Pancreas (tissue), 10 donors: ENCODE measurements around the gene MYOZ3. TPM values are rescaled to one million over a fixed set of nuclear protein-coding genes. Genes with fewer than 3 reads are reported as not detected.

Experiments
- ATAC-seq, 4 donors: fragments of 200-7000 bp; cut with Tn5 transposase; one replicate each; pipeline versions ENCODE4 v1.8.0 to v1.9.1; 2020; ENCODE audit warnings: mild to moderate bottlenecking in 4 of 4, moderate library complexity in 4 of 4
- DNase-seq, 6 donors: peaks; one replicate each; pipeline ENCODE4 v3.0.0-alpha.2; 2020
- FAIRE-seq: peaks from 2 replicates; lab custom pipeline; 2012; peaks lifted over from hg19 to GRCh38; lab: Jason Lieb, UNC
- H3K27ac ChIP-seq, 4 donors: fragments of 200-600 bp; sonication (generic); 1 replicate in 3 of 4; 2 replicates in 1 of 4; pipeline versions ENCODE4 v1.5.0 to v1.8.0; 2020
- H3K27me3 ChIP-seq, 4 donors: fragments of 200-600 bp; one replicate each; pipeline ENCODE4 v1.8.0; 2021
- H3K36me3 ChIP-seq, 3 donors: fragments of 200-600 bp; sonication (generic) in 1 of 3; one replicate each; pipeline versions ENCODE4 v1.5.0 to v1.8.0; 2020 to 2021
- H3K4me1 ChIP-seq, 3 donors: fragments of 200-600 bp; one replicate each; pipeline ENCODE4 v1.8.0; 2021
- H3K4me3 ChIP-seq, 4 donors: fragments of 200-600 bp; sonication (generic) in 2 of 4; one replicate each; pipeline versions ENCODE4 v1.5.0 to v1.8.0; 2020 to 2021
- H3K9me3 ChIP-seq, 4 donors: fragments of 200-600 bp; one replicate each; pipeline ENCODE4 v1.8.0; 2021
- CTCF ChIP-seq, 4 donors: fragments of 200-600 bp; sonication (generic) in 3 of 4; IDR thresholded peaks; one replicate each; pipeline versions ENCODE4 v1.5.0 to v1.8.0; 2021; ENCODE audit warnings: antibody characterized with exemption in 4 of 4
- WGBS, 2 donors: extraction: QIAGEN DNeasy Blood & Tissue Kit; methylation state at CpG; one replicate each; pipeline ENCODE4 v1.1.7; 2013; 5-methylcytosine and 5-hydroxymethylcytosine counted together
- intact Hi-C, 3 donors: fragments of 100-400 bp; cut with DNase I; formaldehyde crosslinking; loops; one replicate each; pipeline versions ENCODE4 v1.11.1 to v1.14.2; 2022
- polyA plus RNA-seq, 2 donors: library from polyadenylated mRNA; stranded (reverse); fragments of 200-250 nt; gene quantifications; one replicate each; pipeline ENCODE4 v1.2.3, GENCODE V29; 2013
- total RNA-seq, 6 donors: library from RNA; stranded (reverse); fragmentation: NEBNext Ultra II Directional in 4 of 6; extraction: Animal tissue kit (Norgen Biotek cat#: 25700) in 4 of 6; gene quantifications; one replicate each; pipeline versions ENCODE4 v1.2.1 to v1.2.4, GENCODE V29; 2021 to 2023
- donor health status: healthy with polysubstance abuse.
- donor health status: DM: no; HTN: no; CAD: no; lungs with moderate emphysema.
- donor health status: DM: no; HTN: no; CAD: no.
- donor health status: control.
- donor health status: control.
- donor health status: Bipolar disorder and iron deficiency.
- donor health status: DM: yes; HTN: yes; CAD: no.
- donor health status: DM: no; HTN: no; CAD: no.
- donor health status: DM: no; HTN: no; CAD: no.
- donor health status: DM: yes; HTN: yes; CAD: no.

MYOZ3 gene
- total and polyA plus RNA-seq, 8 donors: 0.05 to 0.50 (median 0.28) TPM; not detected in 1

DNA sequence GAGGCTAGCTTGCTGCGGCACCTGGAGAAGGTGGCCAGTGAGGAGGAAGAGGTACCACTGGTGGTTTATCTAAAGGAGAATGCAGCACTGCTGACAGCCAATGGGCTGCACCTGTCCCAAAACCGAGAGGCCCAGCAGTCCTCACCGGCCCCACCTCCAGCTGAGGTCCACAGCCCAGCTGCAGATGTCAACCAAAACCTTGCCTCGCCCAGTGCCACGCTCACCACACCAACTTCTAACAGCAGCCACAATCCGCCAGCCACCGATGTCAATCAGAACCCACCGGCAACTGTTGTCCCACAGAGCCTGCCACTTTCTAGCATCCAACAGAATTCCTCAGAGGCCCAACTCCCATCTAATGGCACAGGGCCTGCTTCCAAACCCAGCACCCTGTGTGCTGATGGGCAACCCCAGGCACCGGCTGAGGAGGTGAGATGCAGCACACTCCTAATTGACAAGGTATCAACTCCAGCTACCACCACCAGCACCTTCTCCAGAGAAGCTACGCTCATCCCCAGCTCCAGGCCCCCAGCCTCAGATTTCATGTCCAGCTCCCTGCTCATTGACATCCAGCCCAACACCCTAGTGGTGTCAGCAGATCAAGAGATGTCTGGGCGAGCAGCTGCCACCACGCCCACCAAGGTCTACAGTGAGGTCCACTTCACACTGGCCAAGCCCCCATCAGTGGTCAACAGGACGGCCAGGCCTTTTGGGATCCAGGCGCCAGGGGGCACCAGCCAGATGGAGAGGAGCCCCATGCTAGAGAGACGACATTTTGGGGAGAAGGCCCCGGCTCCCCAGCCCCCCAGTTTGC is 12.6 kb upstream of the MYOZ3 start:
- Histone ChIP-seq H3K9me3 (no peaks in the 10 kb centered on the region), H3K27me3 (no peaks in the 10 kb centered on the region), H3K27ac (peak overlapping the region in 1 of 4 donors; percentile 33), H3K4me3 (no peak overlapping the region), H3K36me3 (peaks cover 0 to 20% (median 0%) of the 10 kb centered on the region in 3 donors), H3K4me1 (peaks cover 13 to 17% (median 16%) of the 10 kb centered on the region in 3 donors)
- FAIRE-seq (no peak), ATAC-seq (no peak), DNase-seq (peak in 1 of 6 donors; percentile 50)
- TF ChIP-seq CTCF (IDR thresholded peaks at IDR 0.05): no peak
- 93 to 94% methylated on average over 16 of the region's 16 CpGs for WGBS, 2 donors
- intact Hi-C loops: no loop called here

DNA sequence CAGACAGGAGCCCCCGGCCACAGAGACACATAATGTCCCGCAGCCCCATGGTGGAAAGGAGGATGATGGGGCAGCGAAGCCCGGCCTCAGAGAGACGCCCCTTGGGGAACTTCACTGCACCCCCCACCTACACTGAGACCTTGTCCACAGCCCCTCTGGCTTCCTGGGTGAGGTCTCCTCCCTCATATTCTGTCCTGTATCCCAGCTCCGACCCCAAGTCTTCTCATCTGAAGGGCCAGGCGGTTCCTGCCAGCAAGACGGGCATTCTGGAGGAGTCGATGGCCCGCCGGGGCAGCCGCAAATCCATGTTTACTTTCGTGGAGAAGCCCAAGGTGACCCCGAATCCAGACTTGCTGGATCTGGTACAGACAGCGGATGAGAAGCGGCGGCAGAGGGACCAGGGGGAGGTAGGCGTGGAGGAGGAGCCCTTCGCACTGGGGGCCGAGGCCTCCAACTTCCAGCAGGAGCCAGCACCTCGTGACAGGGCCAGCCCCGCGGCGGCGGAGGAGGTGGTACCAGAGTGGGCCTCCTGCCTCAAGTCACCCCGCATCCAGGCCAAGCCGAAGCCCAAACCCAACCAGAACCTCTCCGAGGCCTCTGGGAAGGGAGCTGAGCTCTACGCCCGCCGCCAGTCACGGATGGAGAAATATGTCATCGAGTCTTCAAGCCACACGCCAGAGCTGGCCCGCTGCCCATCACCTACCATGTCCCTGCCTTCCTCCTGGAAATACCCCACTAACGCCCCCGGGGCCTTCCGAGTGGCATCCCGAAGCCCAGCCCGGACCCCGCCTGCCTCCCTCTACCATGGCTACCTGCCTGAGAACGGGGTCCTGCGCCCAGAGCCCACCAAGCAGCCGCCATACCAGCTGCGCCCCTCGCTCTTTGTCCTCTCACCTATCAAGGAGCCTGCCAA is 11.7 kb upstream of the MYOZ3 start:
- Histone ChIP-seq H3K27ac (no peak overlapping the region), H3K4me1 (peaks cover 8 to 11% (median 11%) of the 10 kb centered on the region in 3 donors), H3K36me3 (peaks cover 0 to 20% (median 0%) of the 10 kb centered on the region in 3 donors), H3K4me3 (no peak overlapping the region), H3K9me3 (no peaks in the 10 kb centered on the region), H3K27me3 (no peaks in the 10 kb centered on the region)
- intact Hi-C loops: no loop called here
- TF ChIP-seq CTCF (IDR thresholded peaks at IDR 0.05): no peak
- ATAC-seq: no peak
- no peak for FAIRE-seq
- 93 to 95% methylated on average over 46 of the region's 46 CpGs for WGBS, 2 donors
- peak in 2 of 6 donors; percentile 59 to 80 for DNase-seq

GRCh38 chr5:150650021-150651006 is 10.7 kb upstream of the MYOZ3 start:
- no peak overlapping the region for H3K27ac ChIP-seq
- intact Hi-C loops: no loop called here
- DNase-seq (peak in 1 of 6 donors; percentile 77), ATAC-seq (no peak), FAIRE-seq (no peak)
- no peak overlapping the region for H3K4me3 ChIP-seq
- H3K9me3 ChIP-seq: no peaks in the 10 kb centered on the region
- peaks cover 0 to 2% (median 1%) of the 10 kb centered on the region in 3 donors for H3K4me1 ChIP-seq
- TF ChIP-seq CTCF (IDR thresholded peaks at IDR 0.05): no peak
- H3K36me3 ChIP-seq: peaks cover 0 to 20% (median 0%) of the 10 kb centered on the region in 3 donors
- WGBS, 2 donors: 83 to 87% methylated on average over 38 of the region's 38 CpGs
- H3K27me3 ChIP-seq: no peaks in the 10 kb centered on the region

GRCh38 chr5:150651382-150651781 is 9.7 kb upstream of the MYOZ3 start:
- peaks cover 0 to 20% (median 0%) of the 10 kb centered on the region in 3 donors for H3K36me3 ChIP-seq
- 57 to 86% methylated on average over 1 of the region's 1 CpG for WGBS, 2 donors
- no peak overlapping the region for H3K4me3 ChIP-seq
- DNase-seq (peak in 1 of 6 donors; percentile 27), FAIRE-seq (no peak), ATAC-seq (no peak)
- no peaks in the 10 kb centered on the region for H3K27me3 ChIP-seq
- H3K9me3 ChIP-seq: no peaks in the 10 kb centered on the region
- intact Hi-C loops: no loop called here
- no peaks in the 10 kb centered on the region for H3K4me1 ChIP-seq
- no peak for TF ChIP-seq CTCF (IDR thresholded peaks at IDR 0.05)
- no peak overlapping the region for H3K27ac ChIP-seq
